ENCODE results near the gene PAX7.

GRCh38 chr1:18748435-18748834 is 117.8 kb downstream of the PAX7 start:
- TF ChIP-seq EP300 (IDR thresholded peaks at IDR 0.05; ENCODE audit: borderline replicate concordance) = no peak
- TF ChIP-seq ZBTB7A (IDR thresholded peaks at IDR 0.05; ENCODE audit: low read depth) = no peak
- TF ChIP-seq CREB1 (IDR thresholded peaks at IDR 0.05; ENCODE audit: low read depth) = no peak
- no peak for TF ChIP-seq YY1 (IDR thresholded peaks at IDR 0.05; ENCODE audit: low read depth)
- TF ChIP-seq USF1 (IDR thresholded peaks at IDR 0.05) = no peak
- no peak for TF ChIP-seq FOXM1 (IDR thresholded peaks at IDR 0.05; ENCODE audit: borderline replicate concordance, low read depth)
- no peak for TF ChIP-seq MAX (IDR thresholded peaks at IDR 0.05)
- no peak for TF ChIP-seq TAF1 (IDR thresholded peaks at IDR 0.05; ENCODE audit: low read depth)
- no peak for TF ChIP-seq CEBPB (IDR thresholded peaks at IDR 0.05)
- TF ChIP-seq RAD21 (IDR thresholded peaks at IDR 0.05; ENCODE audit: low read depth) = no peak
- TF ChIP-seq REST (IDR thresholded peaks at IDR 0.05; ENCODE audit: low read depth) = no peak
